IPS-20b (cell line): Measurements from ENCODE around the gene PCBD2.
"Not testable (repeated sequence)": the region's sequence is repeated elsewhere in the genome, so short reads cannot be mapped to it uniquely, and the experiment has no call there.

Experiments used
- H3K27ac ChIP-seq: one replicate; pipeline ENCODE4 v1.5.1; 2013; ENCODE audit warnings: low read length
- H3K27me3 ChIP-seq: 2 replicates; pipeline ENCODE4 v1.6.1; 2013; ENCODE audit warnings: mild to moderate bottlenecking, low read length, inconsistent platforms; ENCODE audit not compliant: insufficient read depth
- H3K36me3 ChIP-seq: 2 replicates; pipeline ENCODE4 v1.6.1; 2013; ENCODE audit warnings: low read depth, mild to moderate bottlenecking, inconsistent platforms, low read length, moderate library complexity; ENCODE audit not compliant: insufficient read depth
- H3K4me1 ChIP-seq: 2 replicates; pipeline ENCODE4 v1.6.1; 2013; ENCODE audit warnings: mild to moderate bottlenecking, control low read depth, inconsistent platforms, low read length, moderate library complexity; ENCODE audit not compliant: insufficient read depth
- H3K4me3 ChIP-seq: 2 replicates; pipeline ENCODE4 v1.5.1; 2013; ENCODE audit warnings: mild to moderate bottlenecking, low read length, inconsistent platforms
- H3K9ac ChIP-seq: 2 replicates; pipeline ENCODE4 v1.6.1; 2013; ENCODE audit warnings: low read depth, mild to moderate bottlenecking, inconsistent platforms, low read length, moderate library complexity
- H3K9me3 ChIP-seq: 2 replicates; pipeline ENCODE4 v1.6.1; 2013; ENCODE audit warnings: mild to moderate bottlenecking, low read depth, low read length, inconsistent platforms; ENCODE audit not compliant: insufficient read depth

Gene PCBD2

DNA sequence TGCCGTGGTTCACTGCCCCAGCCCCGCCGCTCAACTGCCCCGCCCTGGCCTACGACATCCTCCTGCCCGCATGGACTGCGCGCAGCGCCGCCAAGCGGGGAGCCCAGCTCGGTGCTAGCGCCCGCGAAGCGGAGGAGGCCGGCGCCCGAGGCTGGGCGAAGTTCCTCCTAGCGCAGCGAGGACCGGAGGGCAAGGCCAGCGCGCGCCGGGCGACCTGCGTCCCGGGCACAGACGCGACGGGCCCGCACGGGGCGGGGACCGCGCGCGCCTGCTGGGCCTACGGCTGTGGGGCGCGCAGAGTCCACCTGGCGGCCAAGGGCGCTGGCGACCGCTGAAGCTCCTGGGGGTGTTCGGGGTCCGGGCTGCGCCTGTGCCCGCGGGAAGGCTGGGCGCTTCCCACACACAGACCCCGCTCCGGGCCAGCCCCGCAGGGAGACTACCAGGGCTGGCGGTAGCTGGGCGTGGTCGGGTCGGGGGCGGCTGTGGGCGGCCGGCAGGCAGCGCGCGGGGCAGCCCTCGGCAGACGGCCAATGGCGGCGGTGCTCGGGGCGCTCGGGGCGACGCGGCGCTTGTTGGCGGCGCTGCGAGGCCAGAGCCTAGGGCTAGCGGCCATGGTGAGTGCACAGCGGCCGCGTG is at the start of gene PCBD2:
TSS of gene PCBD2 (plus strand) at position 522 of the 636 bp plus-strand sequence. CDS start at position 531, 9 bp downstream.
- Histone ChIP-seq H3K36me3 (peaks cover 8% of the 10 kb centered on the region; the same call in 1 of the 2 replicates), H3K4me1 (peaks cover 5% of the 10 kb centered on the region; the same call in 1 of the 2 replicates), H3K9me3 (no peaks in the 10 kb centered on the region), H3K9ac (peak within 1 kb of the TSS; percentile 96), H3K27me3 (no peaks in the 10 kb centered on the region), H3K27ac (peak within 1 kb of the TSS; percentile 65), H3K4me3 (peak within 1 kb of the TSS; percentile 94)

DNA sequence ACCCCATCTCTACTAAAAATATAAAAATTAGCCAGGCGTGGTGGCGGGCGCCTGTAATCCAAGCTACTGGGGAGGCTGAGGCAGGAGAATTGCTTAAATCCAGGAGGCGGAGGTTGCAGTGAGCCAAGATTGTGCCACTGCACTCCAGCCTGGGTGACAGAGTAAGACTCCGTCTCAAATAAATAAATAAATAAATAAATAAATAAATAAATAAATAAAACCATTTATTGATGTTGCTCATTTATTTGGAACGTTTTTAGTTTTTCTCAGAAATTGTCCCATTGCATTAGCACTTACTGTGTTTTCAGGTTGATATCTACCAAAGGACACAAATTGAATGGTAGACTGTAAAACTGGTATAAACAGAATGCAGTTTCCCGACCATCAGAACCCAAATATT is 48.5 kb upstream of the PCBD2 start:
- H3K9me3 ChIP-seq, H3K4me1 ChIP-seq, H3K27me3 ChIP-seq, H3K9ac ChIP-seq, H3K27ac ChIP-seq, H3K4me3 ChIP-seq: not testable (repeated sequence)
- peaks cover 64% of the 10 kb centered on the region for H3K36me3 ChIP-seq

DNA sequence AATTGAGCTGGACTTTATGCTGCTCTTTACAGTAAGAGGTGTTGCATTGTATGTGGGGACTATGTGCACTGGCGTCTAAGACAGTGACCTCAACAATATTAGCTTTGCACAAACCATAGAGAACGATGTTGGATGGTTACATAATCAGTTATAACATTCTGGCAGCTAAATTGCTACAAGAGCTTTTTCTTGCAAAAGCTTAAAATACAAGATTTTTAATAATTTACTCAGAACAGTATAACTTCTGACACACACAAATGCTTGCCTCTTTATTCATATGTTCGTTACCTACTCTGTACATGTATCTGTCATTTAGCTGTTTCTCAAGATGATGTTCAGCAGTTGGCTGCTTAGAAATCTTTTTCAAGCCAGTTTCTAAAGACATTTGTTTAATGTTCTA is 47.5 kb upstream of the PCBD2 start:
- Histone ChIP-seq H3K9ac (no peak overlapping the region), H3K27ac (no peak overlapping the region), H3K4me1 (no peaks in the 10 kb centered on the region), H3K4me3 (no peak overlapping the region), H3K36me3 (peaks cover 57% of the 10 kb centered on the region), H3K9me3 (no peaks in the 10 kb centered on the region), H3K27me3 (no peaks in the 10 kb centered on the region)

DNA sequence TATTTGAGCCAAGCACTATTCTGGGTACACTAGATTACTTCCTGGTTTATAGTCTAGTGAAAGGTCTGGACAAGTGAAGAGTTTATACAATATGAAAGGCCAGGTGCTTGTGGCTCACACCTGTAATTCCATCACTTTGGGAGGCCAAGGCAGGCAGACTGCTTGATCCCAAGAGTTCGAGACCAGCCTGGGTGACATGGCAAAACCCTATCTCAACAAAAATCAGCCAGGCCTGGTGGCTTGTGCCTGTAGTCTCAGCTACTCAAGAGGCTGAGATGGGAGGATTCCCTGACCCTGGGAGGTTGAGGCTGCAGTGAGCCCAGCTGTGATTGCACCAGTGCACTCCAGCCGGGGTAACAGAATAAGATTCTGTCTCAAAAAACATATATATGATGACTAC is 40.2 kb upstream of the PCBD2 start:
- H3K27ac ChIP-seq: no peak overlapping the region
- H3K9me3 ChIP-seq: no peaks in the 10 kb centered on the region
- H3K27me3 ChIP-seq: no peaks in the 10 kb centered on the region
- no peak overlapping the region for H3K9ac ChIP-seq
- peaks cover under 1% of the 10 kb centered on the region for H3K36me3 ChIP-seq
- H3K4me3 ChIP-seq: no peak overlapping the region
- no peaks in the 10 kb centered on the region for H3K4me1 ChIP-seq

DNA sequence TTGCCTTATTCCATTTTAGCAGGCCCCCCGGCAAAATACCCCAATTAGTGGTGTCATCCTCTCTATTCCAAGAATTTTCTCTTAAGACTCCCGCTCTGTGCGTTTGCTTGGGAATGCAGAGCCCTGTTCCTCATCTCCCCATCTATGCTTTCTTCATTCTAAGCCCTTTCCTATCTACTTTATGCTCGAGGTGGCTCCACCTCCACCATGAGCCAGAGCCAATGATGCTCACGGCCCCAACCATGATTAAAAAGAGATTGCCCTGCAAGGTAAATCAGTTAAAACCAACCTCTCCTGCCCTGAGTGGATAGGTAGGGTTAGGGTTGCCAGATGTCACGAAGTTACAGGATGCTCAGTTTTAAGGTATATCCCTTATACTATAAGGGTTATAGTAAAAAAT is 31.4 kb upstream of the PCBD2 start:
- Histone ChIP-seq H3K36me3 (no peaks in the 10 kb centered on the region), H3K4me3 (peak overlapping the region; percentile 81), H3K9ac (peak overlapping the region; percentile 80; the same call in 1 of the 2 replicates), H3K4me1 (peaks cover 6% of the 10 kb centered on the region; the same call in 1 of the 2 replicates), H3K27me3 (peaks cover 5% of the 10 kb centered on the region; the same call in 1 of the 2 replicates), H3K27ac (no peak overlapping the region), H3K9me3 (no peaks in the 10 kb centered on the region)

DNA sequence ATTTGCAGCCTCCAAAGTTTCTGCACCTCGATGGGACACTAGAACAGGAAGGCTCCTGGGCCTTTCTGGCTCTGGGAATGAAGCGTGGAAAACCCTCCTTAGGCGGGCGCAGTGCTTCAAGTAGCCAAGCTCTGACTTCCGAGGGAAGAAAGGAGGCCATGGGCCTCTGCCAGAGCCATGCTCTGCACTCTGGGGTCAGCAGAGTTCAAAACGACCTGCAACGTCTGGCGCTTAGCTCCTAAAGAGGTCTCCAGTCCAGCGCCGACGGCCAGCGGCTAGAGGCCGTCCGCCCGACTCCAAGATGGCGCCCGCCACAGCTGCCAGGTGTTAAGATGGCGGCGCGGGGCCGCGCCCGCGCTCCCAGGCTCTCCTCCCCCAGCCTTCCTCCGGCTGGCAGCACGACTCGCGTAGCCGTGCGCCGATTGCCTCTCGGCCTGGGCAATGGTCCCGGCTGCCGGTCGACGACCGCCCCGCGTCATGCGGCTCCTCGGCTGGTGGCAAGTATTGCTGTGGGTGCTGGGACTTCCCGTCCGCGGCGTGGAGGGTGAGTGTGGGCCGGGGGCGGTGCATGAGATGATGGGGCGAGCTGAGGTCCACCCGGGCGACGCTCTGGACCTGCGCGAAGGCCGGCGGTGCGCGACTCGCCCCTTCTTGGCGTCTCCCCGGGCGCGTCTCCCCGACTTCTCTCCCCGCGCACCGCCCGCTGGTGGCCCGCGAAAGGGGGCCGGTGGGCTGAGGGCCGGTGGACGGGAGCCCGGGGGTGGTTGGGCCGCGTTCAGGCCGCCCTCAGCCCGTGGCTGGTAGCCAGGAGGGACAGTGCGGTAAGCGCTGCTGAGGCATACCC is 30.7 kb upstream of the PCBD2 start, which contains the start of gene TXNDC15:
TSS of gene TXNDC15 (plus strand) at position 385 of the 844 bp plus-strand sequence. CDS start at position 442, 57 bp downstream.
- no peaks in the 10 kb centered on the region for H3K36me3 ChIP-seq
- peaks cover 5% of the 10 kb centered on the region; the same call in 1 of the 2 replicates for H3K27me3 ChIP-seq
- H3K4me1 ChIP-seq: peaks cover 6% of the 10 kb centered on the region; the same call in 1 of the 2 replicates
- H3K9ac ChIP-seq: peak within 1 kb of the TSS; percentile 80
- H3K9me3 ChIP-seq: no peaks in the 10 kb centered on the region
- H3K27ac ChIP-seq: no peak within 1 kb of the TSS
- peak within 1 kb of the TSS; percentile 81 for H3K4me3 ChIP-seq

DNA sequence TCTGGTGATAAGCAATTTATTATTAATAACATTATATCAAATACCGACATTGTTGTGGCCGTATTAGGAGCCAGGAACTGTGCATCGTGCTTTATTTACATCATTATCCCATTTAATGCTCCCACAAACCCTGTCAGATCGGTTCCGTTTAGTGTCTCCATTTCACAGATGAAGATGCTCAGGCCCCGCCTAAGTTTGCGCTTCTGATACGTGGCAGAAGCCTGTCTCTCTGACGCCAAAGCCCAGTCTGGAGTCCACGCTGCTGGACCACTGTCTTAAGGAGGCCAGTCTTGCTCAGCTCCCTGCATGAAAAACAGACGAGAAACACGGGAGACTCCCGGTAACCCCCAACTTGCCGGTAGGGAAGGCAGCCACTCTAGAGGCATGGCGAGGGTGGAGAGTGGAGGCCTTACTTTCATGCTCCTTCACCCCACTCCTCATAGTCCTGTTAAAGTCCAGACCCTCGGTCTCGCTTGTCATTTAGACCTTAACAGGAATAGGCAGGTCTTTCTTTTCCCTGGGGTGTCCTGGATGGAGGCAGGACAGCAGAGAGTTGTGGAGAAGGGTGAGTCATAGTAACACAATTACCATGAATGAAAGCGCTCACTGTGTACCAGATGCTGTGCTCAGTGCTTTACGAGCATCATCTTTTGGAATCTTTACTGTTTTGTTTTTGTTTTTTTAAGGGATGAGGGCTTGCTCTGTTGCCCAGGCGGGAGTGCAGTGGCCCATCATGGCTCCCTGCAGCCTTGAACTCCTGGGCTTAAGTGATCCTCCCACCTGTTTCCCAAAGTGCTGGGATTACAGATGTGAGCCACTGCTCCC is 29.9 kb upstream of the PCBD2 start:
- peak overlapping the region; percentile 81 for H3K4me3 ChIP-seq
- no peaks in the 10 kb centered on the region for H3K36me3 ChIP-seq
- peaks cover 6% of the 10 kb centered on the region; the same call in 1 of the 2 replicates for H3K4me1 ChIP-seq
- H3K9ac ChIP-seq: peak overlapping the region; percentile 80; the same call in 1 of the 2 replicates
- no peaks in the 10 kb centered on the region for H3K9me3 ChIP-seq
- H3K27ac ChIP-seq: no peak overlapping the region
- H3K27me3 ChIP-seq: peaks cover 5% of the 10 kb centered on the region; the same call in 1 of the 2 replicates

DNA sequence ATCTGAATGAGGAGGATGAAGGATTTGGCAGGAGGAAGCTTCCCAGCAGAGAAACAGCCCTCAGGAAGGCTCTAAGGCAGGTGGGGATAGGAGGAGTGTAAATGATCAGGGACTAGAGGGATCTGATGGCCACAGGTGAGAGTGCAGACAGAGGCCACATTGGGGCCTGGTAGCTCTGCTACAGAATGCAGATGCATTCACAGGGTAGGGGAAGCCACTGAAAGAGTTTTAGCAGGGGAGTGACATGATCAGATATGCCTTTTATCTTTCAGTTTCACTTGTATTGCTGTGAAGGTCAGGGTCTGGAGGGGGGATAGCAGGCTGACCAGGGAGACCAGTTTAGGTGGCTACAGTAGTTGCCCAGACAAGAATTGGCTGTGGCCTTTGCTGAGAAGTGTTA is 27.8 kb upstream of the PCBD2 start:
- Histone ChIP-seq H3K27me3 (peaks cover 5% of the 10 kb centered on the region; the same call in 1 of the 2 replicates), H3K36me3 (no peaks in the 10 kb centered on the region), H3K9ac (no peak overlapping the region), H3K4me3 (no peak overlapping the region), H3K4me1 (peaks cover 6% of the 10 kb centered on the region; the same call in 1 of the 2 replicates), H3K9me3 (no peaks in the 10 kb centered on the region), H3K27ac (no peak overlapping the region)

DNA sequence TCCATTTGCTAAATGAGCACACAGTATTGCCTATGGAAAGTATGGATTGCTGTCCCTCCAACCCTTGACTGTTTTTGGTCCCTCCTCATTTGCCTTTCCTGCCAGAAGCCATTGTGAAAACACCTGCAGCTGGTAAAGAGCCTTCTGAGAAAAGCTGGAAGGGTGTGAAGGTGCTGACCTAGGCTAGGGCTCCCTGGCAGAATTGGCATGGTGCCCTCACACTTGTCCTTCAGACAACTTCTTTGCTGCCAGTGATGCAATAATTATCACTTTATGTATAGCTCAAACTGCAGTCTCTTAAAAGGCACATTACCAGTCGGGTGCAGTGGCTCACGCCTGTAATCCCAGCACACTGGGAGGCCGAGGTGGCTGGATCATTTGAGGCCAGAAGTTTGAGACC is 26.5 kb upstream of the PCBD2 start:
- peaks cover 6% of the 10 kb centered on the region; the same call in 1 of the 2 replicates for H3K4me1 ChIP-seq
- H3K9ac ChIP-seq: no peak overlapping the region
- peaks cover 5% of the 10 kb centered on the region; the same call in 1 of the 2 replicates for H3K27me3 ChIP-seq
- no peak overlapping the region for H3K4me3 ChIP-seq
- no peaks in the 10 kb centered on the region for H3K36me3 ChIP-seq
- no peak overlapping the region for H3K27ac ChIP-seq
- H3K9me3 ChIP-seq: no peaks in the 10 kb centered on the region

DNA sequence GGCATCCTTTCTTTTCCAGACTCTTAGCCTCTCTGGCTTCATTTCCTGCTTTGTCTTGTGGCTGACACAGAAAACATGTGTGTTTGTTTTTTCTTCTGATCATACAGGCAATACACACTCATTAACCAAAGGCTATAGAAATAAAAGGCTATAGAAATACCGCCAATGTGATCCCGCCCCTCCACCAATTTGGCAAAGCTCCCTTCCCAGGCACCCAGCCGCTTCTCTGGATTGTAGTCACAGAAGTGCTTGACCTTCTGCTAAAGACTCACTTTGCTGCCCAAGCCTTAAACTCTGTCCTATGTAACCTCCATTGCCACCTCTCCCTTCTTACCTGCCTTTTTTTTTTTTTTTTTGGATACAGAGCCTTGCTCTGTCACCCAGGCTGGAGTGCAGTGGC is 25.5 kb upstream of the PCBD2 start:
- H3K27me3 ChIP-seq: peaks cover 5% of the 10 kb centered on the region; the same call in 1 of the 2 replicates
- 0 out of 2 replicates have a peak, but pooled peaks cover 3% of the 10 kb centered on the region for H3K4me1 ChIP-seq
- no peak overlapping the region for H3K4me3 ChIP-seq
- no peak overlapping the region for H3K9ac ChIP-seq
- H3K9me3 ChIP-seq: no peaks in the 10 kb centered on the region
- H3K36me3 ChIP-seq: no peaks in the 10 kb centered on the region
- no peak overlapping the region for H3K27ac ChIP-seq

DNA sequence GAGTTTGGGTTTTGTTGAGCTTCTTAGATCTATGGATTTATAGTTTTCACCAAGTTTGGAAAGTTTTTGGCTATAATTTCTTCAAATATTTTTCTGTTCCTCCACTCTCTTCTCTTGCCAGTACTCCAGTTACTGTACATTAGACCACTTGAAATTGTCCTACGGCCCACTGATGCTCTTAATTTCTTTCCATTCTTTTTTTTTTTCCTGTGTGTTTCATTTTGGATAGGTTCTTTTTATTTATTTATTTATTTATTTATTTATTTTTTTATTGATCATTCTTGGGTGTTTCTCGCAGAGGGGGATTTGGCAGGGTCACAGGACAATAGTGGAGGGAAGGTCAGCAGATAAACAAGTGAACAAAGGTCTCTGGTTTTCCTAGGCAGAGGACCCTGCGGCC is 24.0 kb upstream of the PCBD2 start:
- H3K27me3 ChIP-seq, H3K36me3 ChIP-seq: not testable (repeated sequence)

More for the DNA sequence above, 24.0 kb upstream of the PCBD2 start:
- not testable (repeated sequence) for H3K4me3 ChIP-seq, H3K9ac ChIP-seq, H3K9me3 ChIP-seq, H3K4me1 ChIP-seq, H3K27ac ChIP-seq
